GM04503 (cell line): ENCODE measurements around the gene AZU1.

ENCODE experiments used
- DNase-seq: peaks from one replicate; pipeline ENCODE4 v3.0.0-alpha.2; 2012; ENCODE audit warnings: low read depth

Gene AZU1

GRCh38 chr19:797528-798414 is 29.9 kb upstream of the AZU1 start:
- DNase-seq: no peak

GRCh38 chr19:798415-799075 is 29.1 kb upstream of the AZU1 start:
- DNase-seq: no peak

- no peak for DNase-seq
Observed at GRCh38 chr19:799076-799881, 28.4 kb upstream of the AZU1 start.

GRCh38 chr19:800360-801029 is 27.1 kb upstream of the AZU1 start:
- DNase-seq: no peak

- DNase-seq: no peak
Observed at GRCh38 chr19:801030-801860, 26.4 kb upstream of the AZU1 start.

- DNase-seq: no peak
Observed at GRCh38 chr19:801861-802497, 25.7 kb upstream of the AZU1 start.

- no peak for DNase-seq
Observed at GRCh38 chr19:802498-803098, 25.0 kb upstream of the AZU1 start.

- no peak for DNase-seq
Observed at GRCh38 chr19:803099-803561, 24.5 kb upstream of the AZU1 start.

GRCh38 chr19:803686-804418 is 23.8 kb upstream of the AZU1 start:
- DNase-seq: no peak

GRCh38 chr19:804419-805165 is 23.0 kb upstream of the AZU1 start:
- DNase-seq: no peak

GRCh38 chr19:805166-805551 is 22.5 kb upstream of the AZU1 start:
- no peak for DNase-seq

- DNase-seq: no peak
Observed at GRCh38 chr19:805600-806550, 21.8 kb upstream of the AZU1 start.

GRCh38 chr19:806815-807421 is 20.7 kb upstream of the AZU1 start:
- no peak for DNase-seq

- no peak for DNase-seq
Observed at GRCh38 chr19:807627-808422, 19.8 kb upstream of the AZU1 start.

- DNase-seq: no peak
Observed at GRCh38 chr19:808423-808775, 19.2 kb upstream of the AZU1 start.

- DNase-seq: no peak
Observed at GRCh38 chr19:810077-810855, 17.4 kb upstream of the AZU1 start.
